Measurements from ENCODE around the gene OPA3. TPM values are rescaled to one million over a fixed set of nuclear protein-coding genes. Genes with fewer than 3 reads are reported as not detected.

Gene OPA3
- total and polyA plus RNA-seq, 4 donors, result 2.0 to 8.8 (median 5.7) TPM

DNA sequence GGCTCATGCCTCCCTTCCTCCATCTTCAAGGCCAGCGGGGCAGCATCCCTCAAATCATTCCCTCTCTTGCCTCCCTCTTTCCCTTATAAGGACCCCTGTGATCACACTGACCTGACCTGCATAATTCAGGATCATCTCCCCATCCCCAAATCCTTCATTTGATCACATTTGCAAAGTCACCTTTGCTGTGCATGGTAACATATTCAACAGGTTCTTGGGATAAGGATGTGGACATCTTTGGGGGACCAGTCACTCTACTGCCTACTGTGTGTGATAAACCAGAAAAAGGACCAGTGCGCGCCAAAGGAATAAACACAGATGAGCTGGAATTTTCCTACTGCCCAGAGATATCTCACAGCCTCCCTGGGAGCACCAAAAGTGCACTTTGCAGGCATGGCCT lies 7.9 kb downstream of the OPA3 start:
- no peaks in the 10 kb centered on the region for H3K36me3 ChIP-seq (ENCODE audit: control insufficient read depth in 1 of 2, insufficient read depth in 2 of 2, low read length in 1 of 2)
- H3K4me1 ChIP-seq (ENCODE audit: control insufficient read depth in 1 of 2, insufficient read depth in 2 of 2, low read length in 2 of 2), result no peaks in the 10 kb centered on the region
- H3K9me3 ChIP-seq (ENCODE audit: control insufficient read depth, low read length), result no peaks in the 10 kb centered on the region
- no peak overlapping the region for H3K27ac ChIP-seq (ENCODE audit: low read depth in 1 of 2, low read length in 2 of 2)
- no peak overlapping the region for H3K4me3 ChIP-seq (ENCODE audit: low read length in 2 of 2)
- WGBS, 2 donors, result 97 to 98% methylated on average over 3 of the region's 3 CpGs
- intact Hi-C loops (cut with DNase I), result loop anchor here in 1 of 2 donors (5.0 kb wide), 1 partner anchor 54 kb away; no protein-coding TSS in a partner anchor
- no peaks in the 10 kb centered on the region for H3K27me3 ChIP-seq (ENCODE audit: control insufficient read depth in 1 of 2, insufficient read depth in 2 of 2, low read length in 1 of 2)
- DNase-seq (no peak), ATAC-seq (ENCODE audit: low FRiP score) (no peak)

DNA sequence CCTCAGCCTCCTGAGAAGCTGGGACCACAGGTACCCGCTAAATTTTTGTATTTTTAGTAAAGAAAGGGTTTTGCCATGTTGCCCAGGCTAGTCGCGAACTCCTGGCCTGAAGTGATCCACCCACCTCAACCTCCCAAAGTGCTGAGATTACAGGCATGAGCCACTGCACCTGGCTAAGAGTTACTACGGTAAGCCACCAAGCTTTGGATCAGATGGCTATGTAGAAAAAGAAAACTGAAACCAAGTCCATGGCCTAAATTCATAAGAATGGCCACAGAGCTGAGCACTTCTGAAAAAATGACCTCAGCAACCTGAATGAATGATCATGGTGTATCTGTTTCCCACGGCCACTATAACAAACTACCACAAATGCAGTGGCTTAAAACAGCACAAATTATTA lies 9.4 kb downstream of the OPA3 start:
- Histone ChIP-seq H3K27me3 (ENCODE audit: control insufficient read depth in 1 of 2, insufficient read depth in 2 of 2, low read length in 1 of 2) (no peaks in the 10 kb centered on the region), H3K9me3 (ENCODE audit: control insufficient read depth, low read length) (no peaks in the 10 kb centered on the region), H3K27ac (ENCODE audit: low read depth in 1 of 2, low read length in 2 of 2) (no peak overlapping the region), H3K4me1 (ENCODE audit: control insufficient read depth in 1 of 2, insufficient read depth in 2 of 2, low read length in 2 of 2) (no peaks in the 10 kb centered on the region), H3K4me3 (ENCODE audit: low read length in 2 of 2) (no peak overlapping the region), H3K36me3 (ENCODE audit: control insufficient read depth in 1 of 2, insufficient read depth in 2 of 2, low read length in 1 of 2) (no peaks in the 10 kb centered on the region)
- no peak for ATAC-seq (ENCODE audit: low FRiP score)
- intact Hi-C loops (cut with DNase I), result loop anchor here in 1 of 2 donors (5.0 kb wide), 1 partner anchor 53 kb away; no protein-coding TSS in a partner anchor
- no peak for DNase-seq
- 90 to 91% methylated on average over 5 of the region's 5 CpGs for WGBS, 2 donors

DNA sequence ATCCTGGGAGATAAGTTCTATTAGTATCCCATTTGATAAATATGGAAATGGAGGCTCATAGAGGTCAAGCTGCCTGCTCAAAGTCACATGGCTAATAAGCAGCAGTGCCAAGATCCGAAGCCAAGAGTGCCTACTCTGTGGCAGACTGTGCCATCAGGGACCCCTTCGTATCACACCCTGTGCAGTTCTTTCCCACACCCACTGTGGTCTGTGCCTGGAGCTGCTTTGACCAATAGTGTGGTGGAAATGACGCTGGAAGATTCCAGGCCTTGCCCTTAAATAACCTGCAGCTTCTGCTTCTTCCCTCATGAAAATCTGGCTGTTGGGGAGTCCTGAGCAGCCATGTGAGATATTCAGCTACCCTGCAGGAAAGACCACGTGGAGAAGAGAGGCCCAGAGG lies 10.1 kb downstream of the OPA3 start:
- Histone ChIP-seq H3K4me3 (ENCODE audit: low read length in 2 of 2) (no peak overlapping the region), H3K27ac (ENCODE audit: low read depth in 1 of 2, low read length in 2 of 2) (no peak overlapping the region), H3K36me3 (ENCODE audit: control insufficient read depth in 1 of 2, insufficient read depth in 2 of 2, low read length in 1 of 2) (no peaks in the 10 kb centered on the region), H3K4me1 (ENCODE audit: control insufficient read depth in 1 of 2, insufficient read depth in 2 of 2, low read length in 2 of 2) (no peaks in the 10 kb centered on the region), H3K27me3 (ENCODE audit: control insufficient read depth in 1 of 2, insufficient read depth in 2 of 2, low read length in 1 of 2) (no peaks in the 10 kb centered on the region), H3K9me3 (ENCODE audit: control insufficient read depth, low read length) (no peaks in the 10 kb centered on the region)
- ATAC-seq (ENCODE audit: low FRiP score) (no peak), DNase-seq (no peak)
- intact Hi-C loops (cut with DNase I), result no loop called here
- 72 to 76% methylated on average over 4 of the region's 4 CpGs for WGBS, 2 donors

DNA sequence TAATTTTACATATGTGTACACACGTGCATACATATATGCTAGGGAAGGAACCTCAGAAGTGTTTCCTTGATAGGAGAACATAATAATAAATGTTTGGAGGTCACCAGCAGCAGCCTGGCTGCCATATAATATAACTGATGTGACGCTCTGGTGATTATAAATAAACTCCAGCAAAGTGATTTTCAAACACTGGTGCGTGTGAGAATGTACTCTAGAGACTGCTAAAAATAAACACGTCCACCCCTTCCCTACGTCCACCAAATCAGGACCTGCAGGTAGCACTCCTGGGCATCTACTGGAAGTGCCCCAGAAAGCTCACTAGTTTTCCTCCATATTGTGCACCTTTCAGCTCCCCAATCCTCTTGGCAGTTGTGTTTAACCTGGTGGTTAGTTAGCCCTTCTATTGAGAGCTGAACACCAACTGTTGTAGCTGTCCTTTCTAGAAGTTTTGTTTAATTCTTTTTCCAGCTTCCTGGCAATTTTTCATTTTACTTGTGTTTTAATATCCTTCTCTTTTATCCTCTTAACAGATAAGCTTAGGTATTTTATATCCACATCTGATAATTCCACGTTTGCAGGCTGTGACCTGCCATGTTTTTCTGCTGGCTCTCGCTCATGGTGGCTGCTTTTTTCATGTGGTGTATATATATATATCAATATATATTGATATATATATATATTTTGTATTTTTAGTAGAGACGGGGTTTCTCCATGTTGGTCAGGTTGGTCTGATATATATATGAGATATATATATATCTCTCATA lies 13.0 kb downstream of the OPA3 start:
- Histone ChIP-seq H3K27me3 (ENCODE audit: control insufficient read depth in 1 of 2, insufficient read depth in 2 of 2, low read length in 1 of 2) (no peaks in the 10 kb centered on the region), H3K4me1 (ENCODE audit: control insufficient read depth in 1 of 2, insufficient read depth in 2 of 2, low read length in 2 of 2) (no peaks in the 10 kb centered on the region), H3K36me3 (ENCODE audit: control insufficient read depth in 1 of 2, insufficient read depth in 2 of 2, low read length in 1 of 2) (no peaks in the 10 kb centered on the region), H3K9me3 (ENCODE audit: control insufficient read depth, low read length) (no peaks in the 10 kb centered on the region), H3K4me3 (ENCODE audit: low read length in 2 of 2) (no peak overlapping the region), H3K27ac (ENCODE audit: low read depth in 1 of 2, low read length in 2 of 2) (no peak overlapping the region)
- DNase-seq (no peak), ATAC-seq (ENCODE audit: low FRiP score) (no peak)
- intact Hi-C loops (cut with DNase I), result no loop called here
- WGBS, 2 donors, result 65 to 72% methylated on average over 8 of the region's 8 CpGs

DNA sequence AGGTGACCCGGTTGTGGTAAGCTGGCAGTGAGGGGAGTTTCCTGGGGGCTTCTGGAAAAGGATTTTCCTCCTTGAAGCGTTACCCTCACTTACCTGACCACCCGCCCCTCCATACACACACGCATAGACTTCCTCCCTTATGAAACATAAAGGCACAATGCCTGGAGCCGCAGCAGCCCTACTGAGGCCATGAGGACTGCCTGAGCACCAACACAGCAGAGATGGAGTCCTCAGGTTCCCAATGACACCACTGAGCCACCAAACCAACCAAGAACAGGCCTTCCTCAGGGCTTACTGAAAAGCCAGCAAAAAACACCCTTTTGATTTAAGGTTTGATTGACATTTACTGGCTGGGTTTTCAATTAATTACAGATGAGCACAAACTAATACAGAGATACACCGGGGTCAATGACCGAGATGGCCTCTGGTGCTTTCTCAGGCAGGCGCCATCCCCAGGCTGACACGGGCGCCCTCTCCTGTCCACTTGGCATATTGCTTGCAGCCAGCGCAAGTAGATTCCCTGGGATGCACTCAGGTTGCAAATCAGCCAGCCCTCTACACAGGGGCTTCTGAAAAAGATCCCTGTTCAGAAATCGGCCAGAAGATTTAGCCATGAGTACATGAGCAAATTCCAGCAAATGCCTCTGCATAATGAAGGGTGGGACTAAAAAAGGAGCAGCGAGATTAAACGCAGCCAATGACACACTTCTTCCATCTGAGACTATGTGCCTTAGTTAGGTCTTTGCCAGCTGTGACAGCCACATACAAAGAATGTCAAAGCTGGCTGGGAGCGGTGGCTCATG lies 14.8 kb downstream of the OPA3 start:
- DNase-seq, result peak in 1 of 2 donors; percentile 61
- no peak for ATAC-seq (ENCODE audit: low FRiP score)
- no peaks in the 10 kb centered on the region for H3K9me3 ChIP-seq (ENCODE audit: control insufficient read depth, low read length)
- intact Hi-C loops (cut with DNase I), result no loop called here
- H3K27ac ChIP-seq (ENCODE audit: low read depth in 1 of 2, low read length in 2 of 2), result no peak overlapping the region
- H3K4me1 ChIP-seq (ENCODE audit: control insufficient read depth in 1 of 2, insufficient read depth in 2 of 2, low read length in 2 of 2), result no peaks in the 10 kb centered on the region
- no peaks in the 10 kb centered on the region for H3K36me3 ChIP-seq (ENCODE audit: control insufficient read depth in 1 of 2, insufficient read depth in 2 of 2, low read length in 1 of 2)
- H3K4me3 ChIP-seq (ENCODE audit: low read length in 2 of 2), result no peak overlapping the region
- H3K27me3 ChIP-seq (ENCODE audit: control insufficient read depth in 1 of 2, insufficient read depth in 2 of 2, low read length in 1 of 2), result no peaks in the 10 kb centered on the region
- 46 to 50% methylated on average over 15 of the region's 15 CpGs for WGBS, 2 donors

DNA sequence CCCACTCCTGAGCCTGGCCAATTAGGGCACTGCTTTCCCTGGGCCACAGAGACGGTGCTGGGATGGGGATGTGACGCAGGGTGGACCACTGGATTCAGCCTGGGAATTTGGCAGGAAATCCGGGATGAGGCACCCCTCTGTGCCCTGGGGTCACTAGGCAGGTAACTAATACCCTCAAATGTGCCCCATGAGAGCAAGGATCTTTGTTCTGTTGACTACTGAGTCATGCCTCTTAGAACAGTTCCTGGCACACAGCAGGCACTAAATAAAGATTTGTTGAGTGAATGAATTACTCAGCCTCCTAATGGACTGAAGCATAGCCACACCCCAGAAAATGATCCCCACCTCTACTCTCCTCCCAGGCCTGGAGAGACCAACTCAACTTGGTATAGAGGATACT lies 15.9 kb downstream of the OPA3 start:
- 80 to 86% methylated on average over 3 of the region's 3 CpGs for WGBS, 2 donors
- DNase-seq (no peak), ATAC-seq (ENCODE audit: low FRiP score) (no peak)
- intact Hi-C loops (cut with DNase I), result no loop called here
- H3K4me3 ChIP-seq (ENCODE audit: low read length in 2 of 2), result no peak overlapping the region
- no peaks in the 10 kb centered on the region for H3K4me1 ChIP-seq (ENCODE audit: control insufficient read depth in 1 of 2, insufficient read depth in 2 of 2, low read length in 2 of 2)
- no peaks in the 10 kb centered on the region for H3K36me3 ChIP-seq (ENCODE audit: control insufficient read depth in 1 of 2, insufficient read depth in 2 of 2, low read length in 1 of 2)
- H3K9me3 ChIP-seq (ENCODE audit: control insufficient read depth, low read length), result no peaks in the 10 kb centered on the region
- no peak overlapping the region for H3K27ac ChIP-seq (ENCODE audit: low read depth in 1 of 2, low read length in 2 of 2)
- H3K27me3 ChIP-seq (ENCODE audit: control insufficient read depth in 1 of 2, insufficient read depth in 2 of 2, low read length in 1 of 2), result no peaks in the 10 kb centered on the region

DNA sequence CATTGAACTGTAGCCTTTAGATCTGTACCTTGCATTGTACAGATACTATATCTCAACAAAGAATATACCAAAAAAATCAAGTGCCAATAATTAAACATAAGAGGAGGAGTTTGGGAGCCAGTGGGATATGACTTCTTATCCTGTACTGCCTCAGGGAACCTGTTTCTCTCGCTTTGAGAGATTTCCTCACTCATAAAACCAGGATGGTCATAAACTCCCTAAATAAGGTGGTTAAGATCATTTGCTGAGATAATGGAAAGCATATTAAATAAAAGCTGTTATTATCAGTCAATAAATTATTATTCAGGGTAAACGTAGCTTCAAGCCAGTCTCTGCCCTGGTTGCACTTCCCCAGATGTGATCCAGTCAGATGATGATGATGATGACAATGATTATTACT lies 17.0 kb downstream of the OPA3 start:
- no peaks in the 10 kb centered on the region for H3K27me3 ChIP-seq (ENCODE audit: control insufficient read depth in 1 of 2, insufficient read depth in 2 of 2, low read length in 1 of 2)
- no peak overlapping the region for H3K27ac ChIP-seq (ENCODE audit: low read depth in 1 of 2, low read length in 2 of 2)
- H3K4me3 ChIP-seq (ENCODE audit: low read length in 2 of 2), result no peak overlapping the region
- intact Hi-C loops (cut with DNase I), result no loop called here
- H3K9me3 ChIP-seq (ENCODE audit: control insufficient read depth, low read length), result no peaks in the 10 kb centered on the region
- WGBS, 2 donors, result 88 to 92% methylated on average over 2 of the region's 2 CpGs
- no peaks in the 10 kb centered on the region for H3K36me3 ChIP-seq (ENCODE audit: control insufficient read depth in 1 of 2, insufficient read depth in 2 of 2, low read length in 1 of 2)
- DNase-seq, result no peak
- no peaks in the 10 kb centered on the region for H3K4me1 ChIP-seq (ENCODE audit: control insufficient read depth in 1 of 2, insufficient read depth in 2 of 2, low read length in 2 of 2)
- no peak for ATAC-seq (ENCODE audit: low FRiP score)

DNA sequence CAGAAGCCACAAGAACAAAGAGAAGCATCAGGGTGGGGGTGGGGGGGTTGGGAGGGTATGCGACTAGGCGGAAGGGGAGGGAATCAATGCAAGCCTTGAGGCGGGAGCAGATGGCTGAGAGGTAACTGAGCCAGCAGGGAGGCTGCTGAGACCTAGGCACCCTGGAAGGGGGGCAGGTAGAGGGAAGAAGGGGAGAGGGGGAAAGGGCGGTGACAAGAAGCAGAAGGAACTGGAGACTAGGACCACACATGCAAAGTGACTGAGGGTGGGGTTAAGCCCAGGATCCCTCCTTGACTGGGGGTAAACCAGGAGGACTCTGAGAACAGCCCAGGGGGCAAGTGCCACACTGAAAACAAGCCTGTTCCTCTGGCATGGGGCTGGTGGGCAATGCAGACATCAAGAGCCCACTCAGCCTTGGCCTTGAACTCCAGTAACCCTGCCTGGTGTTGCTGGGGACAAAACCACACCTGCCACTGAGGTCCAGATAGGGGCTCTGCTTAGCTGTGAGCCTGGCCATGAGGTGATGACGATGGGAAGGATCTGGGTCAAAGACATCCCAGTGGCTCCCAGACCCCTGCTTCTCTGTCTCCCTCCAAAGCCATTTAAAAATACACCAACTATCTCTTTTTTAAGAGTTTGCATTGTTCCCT lies 20.3 kb downstream of the OPA3 start:
- Histone ChIP-seq H3K36me3 (ENCODE audit: control insufficient read depth in 1 of 2, insufficient read depth in 2 of 2, low read length in 1 of 2) (no peaks in the 10 kb centered on the region), H3K4me3 (ENCODE audit: low read length in 2 of 2) (no peak overlapping the region), H3K9me3 (ENCODE audit: control insufficient read depth, low read length) (no peaks in the 10 kb centered on the region), H3K27ac (ENCODE audit: low read depth in 1 of 2, low read length in 2 of 2) (no peak overlapping the region), H3K27me3 (ENCODE audit: control insufficient read depth in 1 of 2, insufficient read depth in 2 of 2, low read length in 1 of 2) (no peaks in the 10 kb centered on the region), H3K4me1 (ENCODE audit: control insufficient read depth in 1 of 2, insufficient read depth in 2 of 2, low read length in 2 of 2) (no peaks in the 10 kb centered on the region)
- 70 to 77% methylated on average over 5 of the region's 5 CpGs for WGBS, 2 donors
- intact Hi-C loops (cut with DNase I), result no loop called here
- ATAC-seq (ENCODE audit: low FRiP score), result no peak
- DNase-seq, result no peak
